IMR-90 (cell line): Measurements from ENCODE around the gene KCNJ1. TPM values are rescaled to one million over a fixed set of nuclear protein-coding genes. Genes with fewer than 3 reads are reported as not detected.
A peak's percentile ranks its signal among the peaks of the same experiment; 100 is the strongest.

Experiments
- ATAC-seq: fragments of 200-7000 bp; cut with Tn5 transposase; 2 replicates; pipeline ENCODE4 v1.9.1; 2020; ENCODE audit warnings: low read depth, mild to moderate bottlenecking, moderate library complexity
- BruUV-seq: library from RNA; stranded (reverse); fragments of 400-500 nt; replicated peaks from 2 replicates; lab custom pipeline; 2021; lab: Mats Ljungman, UMichigan
- CTCF ChIA-PET: fragments of 300-600 bp; formaldehyde crosslinking; extraction: SDS; loops from one replicate; lab custom pipeline; 2021; ENCODE audit warnings: antibody characterized with exemption; lab: Yijun Ruan, JAX
- POLR2A ChIA-PET: fragments of 300-600 bp; sonication (Branson Sonifier 250); formaldehyde crosslinking; loops from one replicate; lab custom pipeline; 2022; ENCODE audit warnings: antibody characterized with exemption; ENCODE audit not compliant: unreplicated experiment; lab: Charles Lee
- DNase-seq: peaks from one replicate; pipeline ENCODE4 v3.0.0; 2013
- H2AFZ ChIP-seq: replicated peaks from 2 replicates; pipeline ENCODE3; 2013; ENCODE audit warnings: low read length, mild to moderate bottlenecking; ENCODE audit not compliant: poor library complexity
- H2AK5ac ChIP-seq: 2 replicates; pipeline ENCODE4 v1.6.1; 2013; ENCODE audit warnings: low read depth, low read length, inconsistent platforms
- H2AK9ac ChIP-seq: replicated peaks from 2 replicates; pipeline ENCODE3; 2013; ENCODE audit warnings: mild to moderate bottlenecking, low read depth, low read length, moderate library complexity; ENCODE audit not compliant: poor library complexity
- H2BK120ac ChIP-seq: 2 replicates; pipeline ENCODE4 v1.6.1; 2013; ENCODE audit warnings: low read depth, low read length, inconsistent platforms
- H2BK15ac ChIP-seq: 3 replicates; pipeline ENCODE4 v1.6.1; 2013; ENCODE audit warnings: low read depth, low read length, inconsistent platforms
- H2BK20ac ChIP-seq: 2 replicates; pipeline ENCODE4 v1.6.1; 2013; ENCODE audit warnings: low read depth, mild to moderate bottlenecking, inconsistent platforms, low read length, moderate library complexity
- H2BK5ac ChIP-seq: 2 replicates; pipeline ENCODE4 v1.6.1; 2013; ENCODE audit warnings: mild to moderate bottlenecking, low read depth, low read length, inconsistent platforms; ENCODE audit not compliant: poor library complexity, severe bottlenecking
- H3K14ac ChIP-seq: replicated peaks from 2 replicates; pipeline ENCODE4 v1.6.1; 2013; ENCODE audit warnings: low read depth, low read length, inconsistent platforms
- H3K18ac ChIP-seq: 2 replicates; pipeline ENCODE4 v1.6.1; 2013; ENCODE audit warnings: low read depth, low read length, control low read depth
- H3K23ac ChIP-seq: 2 replicates; pipeline ENCODE4 v1.6.1; 2013; ENCODE audit warnings: low read depth, low read length, inconsistent platforms
- H3K27ac ChIP-seq: 2 replicates; pipeline ENCODE4 v1.5.1; 2013; ENCODE audit warnings: mild to moderate bottlenecking, control low read depth, low read length; ENCODE audit not compliant: insufficient read depth
- H3K27me3 ChIP-seq: 2 replicates; pipeline ENCODE4 v1.6.1; 2013; ENCODE audit warnings: low read length; ENCODE audit not compliant: control insufficient read depth, insufficient read depth
- H3K36me3 ChIP-seq: 2 replicates; pipeline ENCODE4 v1.6.1; 2013; ENCODE audit warnings: low read length, mixed read lengths; ENCODE audit not compliant: control insufficient read depth, insufficient read depth
- H3K4ac ChIP-seq: 2 replicates; pipeline ENCODE4 v1.6.1; 2013; ENCODE audit warnings: low read depth, low read length, inconsistent platforms
- H3K4me1 ChIP-seq: 2 replicates; pipeline ENCODE4 v1.6.1; 2013; ENCODE audit warnings: low read length, mixed read lengths; ENCODE audit not compliant: control insufficient read depth, insufficient read depth
- H3K4me2 ChIP-seq: 2 replicates; pipeline ENCODE4 v1.6.1; 2013; ENCODE audit warnings: low read depth, mild to moderate bottlenecking, control low read depth, low read length, moderate library complexity
- H3K4me3 ChIP-seq: 2 replicates; pipeline ENCODE4 v1.5.1; 2013; ENCODE audit warnings: low read depth, mild to moderate bottlenecking, control low read depth, low read length, moderate library complexity; ENCODE audit not compliant: insufficient read depth
- H3K56ac ChIP-seq: 2 replicates; pipeline ENCODE4 v1.6.1; 2013; ENCODE audit warnings: low read length, inconsistent platforms; ENCODE audit not compliant: insufficient read depth; ENCODE audit errors: extremely low read depth
- H3K79me1 ChIP-seq, 2 experiments: 2 replicates each; pipeline ENCODE4 v1.6.1; 2013; ENCODE audit warnings: low read length in 2 of 2, inconsistent platforms in 1 of 2, low read depth in 1 of 2
- H3K9ac ChIP-seq: 2 replicates; pipeline ENCODE4 v1.6.1; 2013; ENCODE audit warnings: low read depth, low read length, control low read depth
- H3K9me1 ChIP-seq: 2 replicates; pipeline ENCODE4 v1.6.1; 2013; ENCODE audit warnings: low read length, inconsistent platforms; ENCODE audit not compliant: insufficient read depth
- H3K9me3 ChIP-seq: 2 replicates; pipeline ENCODE4 v1.6.1; 2013; ENCODE audit warnings: low read length; ENCODE audit not compliant: control insufficient read depth, insufficient read depth
- H4K20me1 ChIP-seq: 2 replicates; pipeline ENCODE4 v1.6.1; 2013; ENCODE audit warnings: low read length, inconsistent platforms; ENCODE audit not compliant: insufficient read depth
- H4K5ac ChIP-seq: 2 replicates; pipeline ENCODE4 v1.6.1; 2013; ENCODE audit warnings: mild to moderate bottlenecking, low read depth, low read length, control low read depth
- H4K8ac ChIP-seq, 2 experiments: 2 replicates each; pipeline ENCODE4 v1.6.1; 2013; ENCODE audit warnings: low read depth in 2 of 2, low read length in 2 of 2, control low read depth in 1 of 2, inconsistent platforms in 1 of 2
- H4K91ac ChIP-seq: 2 replicates; pipeline ENCODE4 v1.6.1; 2013; ENCODE audit warnings: low read depth, low read length, inconsistent platforms; ENCODE audit not compliant: insufficient read depth
- CTCF ChIP-seq: conservative IDR thresholded peaks from 2 replicates; pipeline ENCODE4 v1.5.1; 2012; ENCODE audit warnings: mild to moderate bottlenecking, low read depth, low read length, improper control_type of control experiment
- NFE2L2 ChIP-seq: fragments of 150-350 bp; IDR thresholded peaks from 2 replicates; pipeline ENCODE4 v1.6.1; 2016; ENCODE audit warnings: low read depth, mild to moderate bottlenecking, low read length
- WGBS, 2 experiments: methylation state at CpG; one replicate each; pipeline versions ENCODE4 v1.1.5 to v1.1.7; 2013; ENCODE audit warnings: missing lambda C conversion rate in 2 of 2; ENCODE audit not compliant: insufficient read length in 1 of 2; ENCODE audit errors: extremely low coverage in 2 of 2; 5-methylcytosine and 5-hydroxymethylcytosine counted together
- dilution Hi-C: fragments of 300-500 bp; cut with HindIII; formaldehyde crosslinking; loops from one replicate; pipeline ENCODE4 v1.14.3; 2018; ENCODE audit warnings: low sequenced_read_pairs; ENCODE audit not compliant: unreplicated experiment
- in situ Hi-C: fragments of 300-500 bp; cut with MboI; formaldehyde crosslinking; loops from 3 replicates; pipeline ENCODE4 v1.14.3; 2019; ENCODE audit warnings: low sequenced_read_pairs, inconsistent platforms, mixed read lengths
- intact Hi-C: fragments of 100-400 bp; cut with micrococcal nuclease; formaldehyde crosslinking; loops from 2 replicates; pipeline ENCODE4 v1.10.0; 2022
- polyA plus RNA-seq, 3 experiments: library from polyadenylated mRNA; depleted of rRNA; stranded (reverse); fragments of >200 nt; gene quantifications; 2 replicates each; pipeline ENCODE4 v1.2.3, GENCODE V29; 2012; ENCODE audit warnings: low replicate concordance in 1 of 3
- total RNA-seq: library from RNA; depleted of rRNA; stranded (reverse); fragments of >200 nt; gene quantifications from 2 replicates; pipeline ENCODE4 v1.2.3, GENCODE V29; 2012

The KCNJ1 gene
- total and polyA plus RNA-seq, 2 of the 4 experiments (the other 2 are of a cell fraction), result not detected

- no peak overlapping the region for H3K14ac ChIP-seq
- no peak overlapping the region for H2BK15ac ChIP-seq
- no peak overlapping the region for H2AK5ac ChIP-seq
- H3K27ac ChIP-seq, result no peak overlapping the region
- dilution Hi-C loops, result no loop called here
- in situ Hi-C loops, result no loop called here
- no peak overlapping the region for H3K18ac ChIP-seq
- no TSS peak for BruUV-seq
- H2AK9ac ChIP-seq, result no peak overlapping the region
- H3K23ac ChIP-seq, result no peak overlapping the region
- H3K56ac ChIP-seq, result no peak overlapping the region
- no peaks in the 10 kb centered on the region for H3K9me3 ChIP-seq
- H2BK120ac ChIP-seq, result no peak overlapping the region
- H3K79me1 ChIP-seq, result peaks cover 0 to 5% of the 10 kb centered on the region in 2 experiments; a peak in 2 of 4 replicates
- TF ChIP-seq NFE2L2, result no peak
- peak; percentile 40 for TF ChIP-seq CTCF
- WGBS, 2 experiments, result no CpG with 5 or more reads among the region's 4 CpGs
- H2BK20ac ChIP-seq, result no peak overlapping the region
- ATAC-seq (peak; percentile 36; the same call in 1 of the 2 replicates), DNase-seq (no peak)
- peaks cover 2% of the 10 kb centered on the region; the same call in 1 of the 2 replicates for H3K36me3 ChIP-seq
- intact Hi-C loops, result no loop called here
- no peaks in the 10 kb centered on the region for H4K20me1 ChIP-seq
- H4K91ac ChIP-seq, result no peak overlapping the region
- H3K4ac ChIP-seq, result no peak overlapping the region
- CTCF ChIA-PET, result interaction anchor here (0.7 kb wide), 1 partner anchor 17 kb away, joined by 3 read pairs; no protein-coding TSS in a partner anchor
- H2AFZ ChIP-seq, result no peak overlapping the region
- H2BK5ac ChIP-seq, result no peak overlapping the region
- H3K27me3 ChIP-seq, result no peaks in the 10 kb centered on the region
- H4K5ac ChIP-seq, result no peak overlapping the region
- H3K9me1 ChIP-seq, result peaks cover 15% of the 10 kb centered on the region
- H3K4me1 ChIP-seq, result peaks cover 16% of the 10 kb centered on the region
- POLR2A ChIA-PET, result no interaction called here
- H3K4me2 ChIP-seq, result no peak overlapping the region
- no peak overlapping the region for H3K9ac ChIP-seq
- no peak overlapping the region for H3K4me3 ChIP-seq
- no peak overlapping the region for H4K8ac ChIP-seq
Observed at GRCh38 chr11:128802358-128802981, 64.6 kb downstream of the KCNJ1 start.
